Astrocyte of the spinal cord (primary cell): ENCODE data around the gene LYZL6.

Experiments used
- DNase-seq: peaks from one replicate; pipeline ENCODE4 v3.0.0; 2011; ENCODE audit warnings: low read depth, low spot score
- H3K4me3 ChIP-seq: 2 replicates; pipeline ENCODE4 v1.5.1; 2011; ENCODE audit warnings: low read depth, mild to moderate bottlenecking, low read length, moderate library complexity
- in situ Hi-C: cut with HindIII; loops from 2 replicates; pipeline ENCODE4 v1.10.0; 2017; ENCODE audit warnings: low sequenced_read_pairs
- TF ChIP-seq, protein P1 (sequence below): IDR thresholded peaks from 2 replicates; pipeline ENCODE4 v1.5.1; 2012; ENCODE audit warnings: low read depth, mild to moderate bottlenecking, low read length, inconsistent platforms

LYZL6 gene

DNA sequence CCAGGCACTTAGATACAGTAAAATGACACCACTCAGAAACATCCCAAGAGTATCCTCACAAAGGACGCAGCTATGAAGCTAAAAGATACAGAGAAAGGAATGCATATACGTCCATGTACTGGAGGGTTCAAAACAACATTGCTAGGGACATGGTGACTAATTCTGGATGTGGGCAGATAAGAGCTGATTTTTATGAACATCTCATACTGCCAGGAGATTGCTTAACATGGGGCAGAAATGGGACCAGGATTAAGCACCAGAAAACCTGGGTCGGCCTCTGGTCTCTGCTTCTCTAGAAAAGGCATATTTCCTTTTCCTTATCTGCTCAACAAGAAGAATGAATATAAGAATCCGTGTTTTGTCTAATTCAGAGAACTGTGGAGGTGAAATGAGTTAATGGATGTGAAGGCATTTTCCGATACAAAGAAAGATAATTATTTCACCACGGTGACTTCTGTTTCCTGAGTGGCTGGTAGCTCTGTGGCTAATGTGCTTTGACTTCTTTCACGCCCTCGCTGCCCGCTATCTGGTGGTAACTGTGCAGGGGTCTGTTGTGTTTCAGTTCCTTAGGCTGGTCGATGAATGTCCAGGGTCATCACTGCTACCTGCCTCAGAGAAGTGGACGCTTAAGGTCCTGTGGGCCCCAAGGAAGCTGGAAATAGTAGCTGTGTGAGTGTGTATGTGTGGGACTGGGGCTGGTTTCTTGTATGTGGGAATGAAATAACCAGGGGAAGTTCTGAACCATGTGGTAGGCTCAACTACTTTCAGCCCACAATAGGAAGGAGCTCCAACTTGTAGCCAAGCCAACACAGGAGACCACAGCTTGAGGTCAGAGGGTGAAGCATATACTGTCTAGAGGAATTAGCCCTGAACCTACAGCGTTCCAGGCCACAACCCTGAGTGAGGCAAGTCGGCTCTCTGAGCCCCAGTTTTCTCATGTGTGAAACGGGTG, 47.6 kb downstream of the LYZL6 start:
- TF ChIP-seq, protein P1, sequence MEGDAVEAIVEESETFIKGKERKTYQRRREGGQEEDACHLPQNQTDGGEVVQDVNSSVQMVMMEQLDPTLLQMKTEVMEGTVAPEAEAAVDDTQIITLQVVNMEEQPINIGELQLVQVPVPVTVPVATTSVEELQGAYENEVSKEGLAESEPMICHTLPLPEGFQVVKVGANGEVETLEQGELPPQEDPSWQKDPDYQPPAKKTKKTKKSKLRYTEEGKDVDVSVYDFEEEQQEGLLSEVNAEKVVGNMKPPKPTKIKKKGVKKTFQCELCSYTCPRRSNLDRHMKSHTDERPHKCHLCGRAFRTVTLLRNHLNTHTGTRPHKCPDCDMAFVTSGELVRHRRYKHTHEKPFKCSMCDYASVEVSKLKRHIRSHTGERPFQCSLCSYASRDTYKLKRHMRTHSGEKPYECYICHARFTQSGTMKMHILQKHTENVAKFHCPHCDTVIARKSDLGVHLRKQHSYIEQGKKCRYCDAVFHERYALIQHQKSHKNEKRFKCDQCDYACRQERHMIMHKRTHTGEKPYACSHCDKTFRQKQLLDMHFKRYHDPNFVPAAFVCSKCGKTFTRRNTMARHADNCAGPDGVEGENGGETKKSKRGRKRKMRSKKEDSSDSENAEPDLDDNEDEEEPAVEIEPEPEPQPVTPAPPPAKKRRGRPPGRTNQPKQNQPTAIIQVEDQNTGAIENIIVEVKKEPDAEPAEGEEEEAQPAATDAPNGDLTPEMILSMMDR = no peak
- H3K4me3 ChIP-seq = no peak overlapping the region
- in situ Hi-C loops = no loop called here
- no peak for DNase-seq

DNA sequence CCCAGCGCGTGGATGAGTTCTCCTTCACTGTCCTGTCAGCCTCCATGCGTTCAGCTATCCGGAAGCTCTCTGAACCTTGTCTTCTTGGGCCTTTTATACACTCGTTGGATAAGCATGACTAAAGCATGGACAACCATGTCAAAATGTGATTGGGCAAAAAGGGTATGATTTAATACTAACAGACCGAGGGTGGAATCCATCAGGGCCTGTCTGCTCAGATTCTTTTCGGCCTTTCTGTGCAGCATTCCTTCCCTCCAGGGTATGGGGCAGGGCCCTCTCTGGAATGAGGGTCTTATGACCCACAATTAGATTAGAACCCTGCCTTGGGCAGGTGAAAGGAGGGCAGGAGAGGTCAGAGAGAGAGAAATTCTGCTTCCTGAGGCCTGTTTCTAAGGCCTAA, 49.3 kb downstream of the LYZL6 start:
- no peak for DNase-seq
- no peak overlapping the region for H3K4me3 ChIP-seq
- TF ChIP-seq, protein P1 = no peak
- in situ Hi-C loops = no loop called here

DNA sequence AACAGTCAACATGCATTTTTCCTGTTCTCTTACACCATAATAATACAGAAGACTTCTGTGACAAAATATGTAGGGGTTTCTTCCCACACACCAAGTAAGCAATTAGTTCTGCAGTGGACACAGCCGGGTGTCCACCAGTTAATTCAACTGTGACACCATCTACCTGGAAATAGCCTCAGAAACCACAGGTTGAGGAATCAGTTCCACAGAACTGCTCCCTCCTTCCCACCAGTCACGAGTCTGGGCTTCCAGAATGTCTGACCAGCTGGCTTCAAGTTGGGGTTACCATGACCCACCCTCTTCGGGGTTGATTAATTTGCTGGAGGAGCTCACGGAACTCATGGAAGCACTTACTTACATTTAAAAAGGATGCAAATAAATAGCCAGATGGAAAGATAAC, 49.8 kb downstream of the LYZL6 start:
- H3K4me3 ChIP-seq = no peak overlapping the region
- TF ChIP-seq, protein P1 = no peak
- in situ Hi-C loops = no loop called here
- no peak for DNase-seq

DNA sequence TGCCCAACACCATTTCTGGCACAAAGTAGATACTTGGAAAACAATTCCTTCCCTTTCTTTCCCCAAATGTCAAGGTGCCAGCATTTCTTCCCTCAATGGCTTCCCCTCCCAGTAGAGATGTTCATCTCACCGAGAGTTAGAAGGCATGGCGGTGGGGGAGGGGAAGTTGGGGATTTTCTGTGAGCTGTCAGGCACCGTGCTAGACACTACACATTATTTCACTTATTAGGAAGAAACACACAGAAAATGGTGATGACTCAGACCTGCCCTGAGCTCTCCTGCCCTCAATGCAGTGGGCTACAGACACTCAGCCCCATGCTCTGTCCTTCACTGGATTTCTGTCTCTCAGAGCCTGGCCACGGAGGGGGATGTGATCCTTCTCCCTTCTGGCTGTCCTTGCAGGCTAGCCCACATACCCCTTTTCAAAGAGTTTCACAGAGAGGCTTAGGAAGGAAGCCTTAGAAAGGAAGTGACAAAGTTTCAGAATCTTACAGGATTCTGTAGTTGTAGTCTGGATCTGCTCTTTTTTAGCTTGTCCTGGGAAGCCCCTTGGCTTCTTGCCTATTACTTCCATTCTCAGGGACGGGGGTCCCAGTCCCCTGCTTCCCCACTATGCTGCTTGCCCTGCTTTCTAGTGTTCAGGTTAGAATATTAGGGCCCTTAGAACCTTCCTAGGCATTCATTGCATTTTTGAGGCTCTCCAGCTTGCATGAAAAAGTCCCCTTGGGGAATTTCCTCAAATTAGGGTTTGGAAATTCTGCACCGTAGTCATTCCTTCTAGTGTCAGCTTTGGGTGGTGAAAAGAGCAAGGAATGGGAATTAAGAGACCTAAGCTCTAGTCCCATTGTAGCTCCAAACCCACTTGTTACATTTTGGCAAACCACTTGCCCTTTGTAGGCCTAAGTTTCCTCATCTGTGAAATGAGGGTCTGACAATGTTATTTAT, 51.1 kb downstream of the LYZL6 start:
- DNase-seq = no peak
- TF ChIP-seq, protein P1 = no peak
- in situ Hi-C loops = no loop called here
- H3K4me3 ChIP-seq = no peak overlapping the region

DNA sequence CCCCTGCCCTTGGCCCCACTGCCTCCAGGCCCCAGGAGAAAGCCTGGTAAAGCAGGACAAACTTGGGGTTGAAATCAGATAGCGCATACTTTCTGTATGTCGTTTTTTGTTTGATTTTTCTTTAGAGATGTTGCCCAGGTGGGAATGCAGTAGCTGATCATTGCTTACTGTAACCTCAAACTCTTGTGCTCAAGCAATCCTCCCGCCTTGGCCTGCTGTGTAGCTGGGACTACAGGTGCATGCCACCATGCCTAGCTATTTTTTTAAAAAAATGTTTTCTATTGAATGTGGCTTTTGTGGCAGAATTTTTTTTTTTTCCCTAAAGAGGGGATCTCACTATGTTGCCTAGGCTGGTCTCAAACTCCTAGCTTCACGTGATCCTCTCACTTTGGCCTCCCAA, 52.2 kb downstream of the LYZL6 start:
- no peak for DNase-seq
- no peak overlapping the region for H3K4me3 ChIP-seq
- TF ChIP-seq, protein P1 = no peak
- in situ Hi-C loops = no loop called here

DNA sequence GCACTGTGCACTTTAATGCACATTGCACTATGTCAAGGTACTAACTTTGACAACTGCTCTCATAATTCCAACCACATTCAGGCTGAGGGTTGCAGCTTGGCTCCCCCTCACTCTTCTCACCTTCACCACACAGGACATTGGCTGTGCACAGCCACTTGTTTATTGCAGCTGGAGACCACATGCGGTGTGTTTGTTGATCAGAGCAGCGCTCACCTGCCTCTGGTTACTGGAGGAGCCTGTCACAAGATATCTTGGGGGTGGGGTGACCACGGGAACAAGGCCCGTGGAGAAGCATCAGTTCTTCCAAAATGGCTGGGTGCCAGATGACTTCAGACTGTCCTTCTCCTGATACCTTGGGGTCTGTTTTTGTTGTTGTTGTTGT, 52.7 kb downstream of the LYZL6 start:
- no peak overlapping the region for H3K4me3 ChIP-seq
- no peak for DNase-seq
- in situ Hi-C loops = no loop called here
- TF ChIP-seq, protein P1 = no peak
